ENCODE measurements around the gene TMEM270.
A peak's percentile ranks its signal among the peaks of the same experiment; 100 is the strongest.

TMEM270 gene

DNA sequence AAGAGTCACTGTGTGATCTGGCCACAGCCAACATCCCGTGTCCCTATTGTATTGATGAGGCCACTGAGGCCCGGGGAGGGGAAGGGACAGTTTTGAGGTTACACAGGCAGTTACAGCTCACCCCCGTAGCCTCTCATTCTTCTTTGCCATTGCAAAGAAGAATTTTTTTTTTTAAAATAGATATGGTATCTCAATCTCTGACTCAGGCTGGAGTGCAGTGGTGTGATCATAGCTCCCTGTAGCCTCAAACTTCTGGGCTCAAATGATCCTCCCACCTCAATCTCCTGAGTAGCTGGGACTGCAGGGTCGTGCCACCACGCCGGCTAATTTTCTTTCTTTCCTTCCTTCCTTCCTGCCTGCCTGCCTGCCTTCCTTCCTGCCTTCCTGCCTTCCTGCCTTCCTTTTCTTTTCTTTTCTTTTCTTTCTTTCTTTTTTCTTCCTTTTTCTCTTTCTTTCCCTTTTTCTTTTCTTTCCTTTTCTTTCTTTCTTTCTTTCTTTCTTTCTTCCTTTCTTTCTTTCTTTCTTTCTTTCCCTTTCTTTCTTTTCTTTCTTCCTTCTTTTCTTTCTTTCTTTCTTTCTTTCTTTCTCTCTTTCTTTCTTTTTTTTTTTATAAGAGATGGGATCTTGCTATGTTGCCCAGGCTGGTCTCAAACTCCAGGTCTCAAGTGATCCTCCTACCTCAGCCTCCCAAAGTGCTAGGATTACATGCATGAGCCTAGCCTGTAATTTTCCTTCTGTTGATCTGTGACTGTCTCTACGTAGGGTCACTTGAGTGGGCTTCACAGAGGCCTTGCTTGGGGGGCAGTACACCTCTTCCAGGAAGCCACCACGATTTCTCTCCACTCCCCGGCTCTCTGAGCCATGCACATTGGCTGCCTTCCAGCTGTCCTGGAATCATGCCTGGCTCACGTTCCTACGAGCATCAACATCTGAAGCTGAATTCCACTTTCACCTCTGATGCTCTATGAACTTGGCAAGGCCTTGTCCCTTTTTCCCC lies 31.3 kb downstream of the TMEM270 start:
- Histone ChIP-seq H3K4me2 (ENCODE audit: insufficient read depth, low read length, poor library complexity, severe bottlenecking) (no peak overlapping the region), H3K27me3 (ENCODE audit: control insufficient read depth in 3 of 3, insufficient read depth in 3 of 3, low read depth in 1 of 3, low read length in 3 of 3) (peaks cover 0 to 4% (median 0%) of the 10 kb centered on the region in 3 experiments), H2BK12ac (ENCODE audit: low read length) (no peak overlapping the region), H3K27ac (replicated peaks; ENCODE audit: low read length) (no peak overlapping the region), H3K4ac (ENCODE audit: low read length) (no peak overlapping the region), H2BK5ac (ENCODE audit: low read length) (no peak overlapping the region), H3K14ac (ENCODE audit: low read length) (peak overlapping the region; percentile 92), H3K36me3 (replicated peaks in 1 of 2; ENCODE audit: control insufficient read depth in 2 of 2, insufficient read depth in 2 of 2, low read length in 2 of 2) (no peaks in the 10 kb centered on the region), H3K79me1 (ENCODE audit: low read depth, low read length) (no peaks in the 10 kb centered on the region), H2BK15ac (ENCODE audit: low read length) (peak overlapping the region; percentile 3), H3K18ac (ENCODE audit: low read length) (peak overlapping the region; percentile 42), H3K4me3 (ENCODE audit: low read length in 2 of 2) (no peak overlapping the region), H3K23ac (ENCODE audit: low read depth, low read length, poor library complexity) (peak overlapping the region; percentile 86), H2AK5ac (ENCODE audit: low read depth, low read length) (peak overlapping the region; percentile 71), H4K91ac (ENCODE audit: low read depth, low read length, poor library complexity) (no peak overlapping the region), H3K9ac (ENCODE audit: low read depth, low read length, poor library complexity) (no peak overlapping the region), H2AFZ (ENCODE audit: low read length) (no peak overlapping the region), H3K9me3 (replicated peaks in 1 of 2; ENCODE audit: control insufficient read depth in 2 of 2, insufficient read depth in 1 of 2, low read depth in 1 of 2, low read length in 2 of 2) (peaks cover 0 to 10% of the 10 kb centered on the region in 2 donors), H4K8ac (ENCODE audit: low read depth, low read length) (peak overlapping the region; percentile 29), H2BK120ac (ENCODE audit: low read depth, low read length) (no peak overlapping the region), H3K4me1 (ENCODE audit: control insufficient read depth in 2 of 2, insufficient read depth in 1 of 2, low read depth in 1 of 2, low read length in 2 of 2) (peaks cover 0 to 7% of the 10 kb centered on the region in 2 donors)
- DNase-seq (ENCODE audit: low spot score), result no peak
- no CpG with 5 or more reads among the region's 11 CpGs for WGBS, 2 donors (ENCODE audit: extremely low coverage in 2 of 2, insufficient read length in 2 of 2, insufficient replicate concordance in 1 of 2)

DNA sequence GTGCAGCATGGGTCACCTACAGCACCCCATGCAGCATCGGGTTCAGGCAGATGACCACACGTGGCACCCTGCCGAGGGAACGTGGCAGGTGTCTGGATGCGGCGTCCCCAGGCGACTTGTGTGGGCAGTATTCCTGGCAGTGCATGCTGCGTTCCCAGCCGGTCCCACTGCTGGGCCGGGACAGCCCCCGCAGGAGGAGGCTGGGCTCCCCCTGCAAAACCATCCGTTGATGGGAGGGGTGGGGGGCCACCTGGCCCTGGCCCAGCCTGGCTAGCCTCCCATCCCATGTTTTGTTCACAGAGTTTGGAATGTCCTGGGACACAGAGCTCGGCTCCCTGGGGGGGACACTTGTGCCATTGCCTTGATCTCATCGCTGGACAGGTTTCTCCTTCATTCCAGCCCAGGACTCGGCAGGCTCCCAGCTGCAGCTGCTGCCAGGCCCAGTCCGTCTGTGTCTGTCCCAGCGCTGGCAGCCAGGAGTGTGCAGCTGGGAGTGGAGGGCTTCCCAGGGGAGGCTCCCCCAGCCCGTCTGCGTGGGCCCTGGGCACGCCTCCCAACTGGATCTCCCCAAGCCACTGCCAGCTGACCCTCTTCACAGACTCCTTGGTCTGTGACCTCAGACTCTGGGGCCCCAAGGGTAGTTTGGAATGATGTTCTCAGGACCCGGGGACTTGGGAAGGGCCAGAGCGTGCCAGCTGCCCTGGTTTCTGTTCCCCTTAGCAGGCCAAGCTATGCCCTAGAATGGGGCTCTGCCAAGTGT lies 32.6 kb downstream of the TMEM270 start:
- no peaks in the 10 kb centered on the region for H3K79me1 ChIP-seq (ENCODE audit: low read depth, low read length)
- H3K4me3 ChIP-seq (ENCODE audit: low read length in 2 of 2), result no peak overlapping the region
- no peak for DNase-seq (ENCODE audit: low spot score)
- H3K9ac ChIP-seq (ENCODE audit: low read depth, low read length, poor library complexity), result peak overlapping the region; percentile 27
- no CpG with 5 or more reads among the region's 22 CpGs for WGBS, 2 donors (ENCODE audit: extremely low coverage in 2 of 2, insufficient read length in 2 of 2, insufficient replicate concordance in 1 of 2)
- peak overlapping the region; percentile 72 for H3K18ac ChIP-seq (ENCODE audit: low read length)
- peak overlapping the region; percentile 20 for H2BK15ac ChIP-seq (ENCODE audit: low read length)
- H2AK5ac ChIP-seq (ENCODE audit: low read depth, low read length), result peak overlapping the region; percentile 83
- H2BK120ac ChIP-seq (ENCODE audit: low read depth, low read length), result no peak overlapping the region
- H3K4me1 ChIP-seq (ENCODE audit: control insufficient read depth in 2 of 2, insufficient read depth in 1 of 2, low read depth in 1 of 2, low read length in 2 of 2), result peaks cover 0 to 7% of the 10 kb centered on the region in 2 donors
- no peaks in the 10 kb centered on the region for H3K36me3 ChIP-seq (replicated peaks in 1 of 2; ENCODE audit: control insufficient read depth in 2 of 2, insufficient read depth in 2 of 2, low read length in 2 of 2)
- no peak overlapping the region for H2BK12ac ChIP-seq (ENCODE audit: low read length)
- H4K91ac ChIP-seq (ENCODE audit: low read depth, low read length, poor library complexity), result no peak overlapping the region
- peak overlapping the region; percentile 51 for H3K23ac ChIP-seq (ENCODE audit: low read depth, low read length, poor library complexity)
- peaks cover 0 to 9% of the 10 kb centered on the region in 2 donors for H3K9me3 ChIP-seq (replicated peaks in 1 of 2; ENCODE audit: control insufficient read depth in 2 of 2, insufficient read depth in 1 of 2, low read depth in 1 of 2, low read length in 2 of 2)
- H3K4me2 ChIP-seq (ENCODE audit: insufficient read depth, low read length, poor library complexity, severe bottlenecking), result no peak overlapping the region
- no peak overlapping the region for H3K14ac ChIP-seq (ENCODE audit: low read length)
- H3K4ac ChIP-seq (ENCODE audit: low read length), result no peak overlapping the region
- H2AFZ ChIP-seq (ENCODE audit: low read length), result no peak overlapping the region
- H3K27me3 ChIP-seq (ENCODE audit: control insufficient read depth in 3 of 3, insufficient read depth in 3 of 3, low read depth in 1 of 3, low read length in 3 of 3), result no peaks in the 10 kb centered on the region
- H2BK5ac ChIP-seq (ENCODE audit: low read length), result no peak overlapping the region
- H4K8ac ChIP-seq (ENCODE audit: low read depth, low read length), result no peak overlapping the region
- no peak overlapping the region for H3K27ac ChIP-seq (replicated peaks; ENCODE audit: low read length)

DNA sequence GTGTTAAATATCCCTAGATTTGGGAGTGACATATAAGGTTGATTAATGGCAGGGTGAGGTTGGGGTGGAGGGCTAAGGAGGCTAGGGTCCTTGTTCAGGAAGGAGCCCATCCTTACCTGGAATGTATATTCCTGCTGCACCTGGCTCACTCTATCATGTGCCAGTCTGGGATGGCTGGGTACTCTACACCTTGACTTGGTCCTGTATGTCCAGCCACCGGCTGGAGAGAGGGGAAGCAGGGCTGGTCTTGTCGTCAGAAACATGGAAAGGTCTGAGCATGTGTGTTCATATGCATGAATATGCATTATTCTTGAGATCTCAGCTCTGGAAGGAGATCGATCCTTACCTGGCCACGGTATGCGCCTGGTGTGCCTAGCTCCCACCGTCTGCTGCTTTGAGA lies 33.2 kb downstream of the TMEM270 start:
- Histone ChIP-seq H3K4me3 (ENCODE audit: low read length in 2 of 2) (no peak overlapping the region), H3K79me1 (ENCODE audit: low read depth, low read length) (no peaks in the 10 kb centered on the region), H3K4ac (ENCODE audit: low read length) (no peak overlapping the region), H2BK12ac (ENCODE audit: low read length) (no peak overlapping the region), H2BK5ac (ENCODE audit: low read length) (no peak overlapping the region), H3K9me3 (replicated peaks in 1 of 2; ENCODE audit: control insufficient read depth in 2 of 2, insufficient read depth in 1 of 2, low read depth in 1 of 2, low read length in 2 of 2) (peaks cover 0 to 9% of the 10 kb centered on the region in 2 donors), H2BK15ac (ENCODE audit: low read length) (no peak overlapping the region), H2BK120ac (ENCODE audit: low read depth, low read length) (no peak overlapping the region), H2AK5ac (ENCODE audit: low read depth, low read length) (no peak overlapping the region), H3K14ac (ENCODE audit: low read length) (no peak overlapping the region), H3K27me3 (ENCODE audit: control insufficient read depth in 3 of 3, insufficient read depth in 3 of 3, low read depth in 1 of 3, low read length in 3 of 3) (no peaks in the 10 kb centered on the region), H3K4me2 (ENCODE audit: insufficient read depth, low read length, poor library complexity, severe bottlenecking) (no peak overlapping the region), H3K23ac (ENCODE audit: low read depth, low read length, poor library complexity) (no peak overlapping the region), H3K4me1 (ENCODE audit: control insufficient read depth in 2 of 2, insufficient read depth in 1 of 2, low read depth in 1 of 2, low read length in 2 of 2) (peaks cover 0 to 7% of the 10 kb centered on the region in 2 donors), H3K9ac (ENCODE audit: low read depth, low read length, poor library complexity) (no peak overlapping the region), H4K91ac (ENCODE audit: low read depth, low read length, poor library complexity) (no peak overlapping the region), H2AFZ (ENCODE audit: low read length) (no peak overlapping the region), H3K27ac (replicated peaks; ENCODE audit: low read length) (no peak overlapping the region), H4K8ac (ENCODE audit: low read depth, low read length) (no peak overlapping the region), H3K36me3 (replicated peaks in 1 of 2; ENCODE audit: control insufficient read depth in 2 of 2, insufficient read depth in 2 of 2, low read length in 2 of 2) (no peaks in the 10 kb centered on the region), H3K18ac (ENCODE audit: low read length) (no peak overlapping the region)
- DNase-seq (ENCODE audit: low spot score), result no peak
- WGBS, 2 donors (ENCODE audit: extremely low coverage in 2 of 2, insufficient read length in 2 of 2, insufficient replicate concordance in 1 of 2), result no CpG with 5 or more reads among the region's 6 CpGs
